ENCODE results near the gene ADGRD1.

Gene ADGRD1

GRCh38 chr12:131137009-131137835 is 183.5 kb downstream of the ADGRD1 start:
- no peak for FAIRE-seq
- DNase-seq (ENCODE audit: insufficient read length, low spot score): no peak
- TF ChIP-seq, protein P1, sequence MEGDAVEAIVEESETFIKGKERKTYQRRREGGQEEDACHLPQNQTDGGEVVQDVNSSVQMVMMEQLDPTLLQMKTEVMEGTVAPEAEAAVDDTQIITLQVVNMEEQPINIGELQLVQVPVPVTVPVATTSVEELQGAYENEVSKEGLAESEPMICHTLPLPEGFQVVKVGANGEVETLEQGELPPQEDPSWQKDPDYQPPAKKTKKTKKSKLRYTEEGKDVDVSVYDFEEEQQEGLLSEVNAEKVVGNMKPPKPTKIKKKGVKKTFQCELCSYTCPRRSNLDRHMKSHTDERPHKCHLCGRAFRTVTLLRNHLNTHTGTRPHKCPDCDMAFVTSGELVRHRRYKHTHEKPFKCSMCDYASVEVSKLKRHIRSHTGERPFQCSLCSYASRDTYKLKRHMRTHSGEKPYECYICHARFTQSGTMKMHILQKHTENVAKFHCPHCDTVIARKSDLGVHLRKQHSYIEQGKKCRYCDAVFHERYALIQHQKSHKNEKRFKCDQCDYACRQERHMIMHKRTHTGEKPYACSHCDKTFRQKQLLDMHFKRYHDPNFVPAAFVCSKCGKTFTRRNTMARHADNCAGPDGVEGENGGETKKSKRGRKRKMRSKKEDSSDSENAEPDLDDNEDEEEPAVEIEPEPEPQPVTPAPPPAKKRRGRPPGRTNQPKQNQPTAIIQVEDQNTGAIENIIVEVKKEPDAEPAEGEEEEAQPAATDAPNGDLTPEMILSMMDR (IDR thresholded peaks at IDR 0.05; ENCODE audit: insufficient read depth, missing control alignments): no peak

DNA sequence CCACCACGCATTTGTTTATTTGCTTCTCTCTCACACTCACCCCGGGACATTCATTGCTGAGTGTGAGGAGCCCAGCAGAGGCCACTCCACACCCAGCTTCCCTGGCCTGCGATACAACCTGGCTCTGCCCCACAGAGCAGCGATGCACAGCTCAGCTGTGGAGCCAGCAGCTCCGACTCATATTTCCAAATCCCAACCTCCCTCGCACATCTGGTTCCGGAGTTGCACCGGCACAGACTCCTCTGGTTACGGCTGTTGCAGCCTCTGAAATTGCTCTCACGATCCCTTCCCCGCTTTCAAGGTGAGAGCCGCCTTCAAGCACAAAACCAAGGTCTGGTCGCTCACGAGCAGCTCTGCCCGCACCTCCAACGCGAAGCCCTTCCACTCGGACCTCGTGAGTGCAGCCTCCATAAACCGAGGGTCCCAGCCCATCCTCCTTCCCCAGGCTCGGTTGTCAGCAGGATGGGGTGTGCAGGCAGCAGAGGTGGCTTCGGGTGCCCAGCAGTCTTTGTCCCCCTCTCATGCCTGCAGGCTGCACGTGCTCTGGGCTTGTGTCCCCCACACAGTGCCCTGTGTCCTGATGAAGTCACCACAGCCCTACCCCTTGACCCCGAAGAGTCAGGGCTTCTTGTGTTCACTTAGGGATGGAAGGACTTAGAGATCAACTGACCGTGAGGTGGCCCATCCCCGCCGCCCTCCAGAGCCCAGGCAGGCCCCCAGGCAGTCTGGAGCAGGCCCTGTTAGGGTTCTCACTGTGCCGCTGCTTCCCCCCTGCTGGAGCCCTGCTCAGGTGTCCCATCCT is 184.3 kb downstream of the ADGRD1 start:
- FAIRE-seq: no peak
- TF ChIP-seq, protein P1 (IDR thresholded peaks at IDR 0.05; ENCODE audit: insufficient read depth, missing control alignments): no peak
- no peak for DNase-seq (ENCODE audit: insufficient read length, low spot score)

- no peak for FAIRE-seq
- TF ChIP-seq, protein P1 (IDR thresholded peaks at IDR 0.05; ENCODE audit: insufficient read depth, missing control alignments): no peak
- DNase-seq (ENCODE audit: insufficient read length, low spot score): no peak
Measured at GRCh38 chr12:131138638-131139362, 185.1 kb downstream of the ADGRD1 start.

DNA sequence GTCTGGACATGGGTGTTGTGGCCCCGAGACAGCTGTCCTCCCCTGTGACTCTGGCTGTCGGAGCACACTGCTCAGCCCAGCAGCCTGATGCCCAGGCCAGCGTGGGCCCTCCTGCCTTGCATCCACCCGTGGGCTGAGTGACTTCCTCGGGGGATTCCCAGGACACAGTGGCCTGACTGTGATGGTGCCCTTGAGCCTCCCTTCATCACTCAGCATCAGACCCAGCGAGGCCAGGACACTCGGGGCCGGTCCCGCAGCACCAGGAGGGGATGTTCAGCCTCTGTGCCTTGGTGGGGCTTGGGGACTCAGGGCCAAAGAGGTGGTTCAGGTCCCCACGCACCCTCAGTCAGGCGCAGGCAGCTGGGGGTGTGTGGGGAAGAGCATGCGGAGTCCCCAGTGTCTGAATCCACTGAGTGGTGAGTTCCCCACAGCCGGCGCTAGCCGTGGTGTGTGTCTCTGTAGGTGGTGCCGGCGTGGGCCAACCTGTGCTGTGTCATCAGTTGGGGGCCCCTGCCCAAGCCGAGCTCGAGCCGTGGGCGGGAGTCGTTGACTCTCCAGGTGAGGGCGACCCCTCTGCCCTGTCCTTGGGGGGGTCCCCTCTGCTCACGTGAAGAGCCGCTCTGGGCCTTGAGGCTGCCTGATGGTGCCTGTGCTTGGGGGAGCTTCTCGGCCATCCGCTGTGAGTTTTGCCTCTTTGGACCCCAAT is 185.8 kb downstream of the ADGRD1 start:
- DNase-seq (ENCODE audit: insufficient read length, low spot score) (no peak), FAIRE-seq (no peak)
- TF ChIP-seq, protein P1 (IDR thresholded peaks at IDR 0.05; ENCODE audit: insufficient read depth, missing control alignments): no peak

DNA sequence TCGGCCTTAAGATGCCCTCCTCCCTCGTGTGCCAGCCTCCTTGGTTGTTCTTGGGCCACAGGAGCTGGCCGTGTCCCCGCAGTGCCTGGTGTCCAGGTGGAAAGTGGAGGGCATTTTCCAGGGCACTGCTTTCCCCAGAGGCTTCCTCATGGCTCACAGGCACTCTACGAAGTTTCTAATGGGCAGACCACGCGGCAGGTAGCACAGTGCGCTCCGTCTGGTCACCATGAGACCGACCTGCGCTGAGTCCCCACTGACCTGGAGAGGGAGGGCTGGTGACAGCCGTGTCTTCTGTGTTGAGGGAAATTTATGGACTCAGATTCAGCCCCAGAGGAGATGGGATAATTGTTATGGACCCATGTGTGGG is 186.3 kb downstream of the ADGRD1 start:
- TF ChIP-seq, protein P1 (IDR thresholded peaks at IDR 0.05; ENCODE audit: insufficient read depth, missing control alignments): no peak
- FAIRE-seq (no peak), DNase-seq (ENCODE audit: insufficient read length, low spot score) (no peak)

- no peak for DNase-seq (ENCODE audit: insufficient read length, low spot score)
- FAIRE-seq: no peak
- TF ChIP-seq, protein P1 (IDR thresholded peaks at IDR 0.05; ENCODE audit: insufficient read depth, missing control alignments): no peak
Measured at GRCh38 chr12:131140697-131141096, 187.0 kb downstream of the ADGRD1 start.

Data from D721Med (cell line).